ENCODE measurements around the gene CDH13.

The CDH13 gene

DNA sequence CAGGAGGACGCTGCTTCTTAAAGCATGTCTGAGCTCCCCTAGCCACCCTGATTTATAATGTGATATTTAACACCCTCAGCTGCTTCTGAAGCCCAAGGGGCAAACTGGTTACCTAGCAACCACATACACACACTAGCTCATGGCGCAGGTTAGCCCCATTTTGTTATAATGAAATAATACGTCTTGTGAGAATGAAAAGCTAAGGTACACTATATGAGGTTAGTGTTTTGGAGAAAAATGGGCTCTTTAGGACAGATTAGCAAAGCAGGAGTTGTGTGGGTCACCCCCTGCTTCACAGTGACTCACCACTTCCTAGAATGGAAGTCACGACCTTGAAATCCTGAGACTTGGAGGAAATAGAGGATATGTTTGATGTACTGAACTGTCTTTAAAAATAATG, 776.2 kb downstream of the CDH13 start:
- no peak overlapping the region for H3K4me3 Mint-ChIP-seq
- ATAC-seq (replicated peaks; ENCODE audit: extremely low read depth, poor library complexity, severe bottlenecking) (no peak), DNase-seq (ENCODE audit: low spot score in 2 of 2) (no peak)
- no peaks in the 10 kb centered on the region for H3K27me3 Mint-ChIP-seq
- H3K9me3 Mint-ChIP-seq = peaks cover 12% of the 10 kb centered on the region
- H3K36me3 Mint-ChIP-seq (ENCODE audit: insufficient read depth) = no peaks in the 10 kb centered on the region
- H3K27ac Mint-ChIP-seq (ENCODE audit: low read depth) = no peak overlapping the region
- no peaks in the 10 kb centered on the region for H3K4me1 Mint-ChIP-seq

DNA sequence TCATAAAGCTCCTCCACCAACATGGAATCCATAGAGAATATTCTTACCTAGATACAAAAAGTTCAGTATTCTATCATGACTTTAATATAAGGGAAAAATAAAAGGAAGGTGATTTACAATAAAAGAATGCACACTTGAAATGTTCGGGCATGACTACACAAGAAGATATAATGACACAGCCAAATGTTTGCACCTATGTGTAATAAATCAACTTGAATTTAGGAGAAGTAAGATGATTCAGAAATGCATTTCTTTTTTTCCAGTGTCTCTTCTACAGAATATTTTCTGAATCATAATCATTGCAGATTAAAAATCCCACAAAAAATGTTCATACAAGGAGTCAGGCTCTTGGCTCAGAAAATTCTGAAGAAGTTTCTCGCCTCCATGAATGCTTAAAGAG, 777.0 kb downstream of the CDH13 start:
- Mint-ChIP-seq H3K4me1 (no peaks in the 10 kb centered on the region), H3K27ac (ENCODE audit: low read depth) (no peak overlapping the region), H3K9me3 (peaks cover 11% of the 10 kb centered on the region), H3K4me3 (no peak overlapping the region), H3K27me3 (peaks cover 5% of the 10 kb centered on the region), H3K36me3 (ENCODE audit: insufficient read depth) (no peaks in the 10 kb centered on the region)
- DNase-seq (ENCODE audit: low spot score in 2 of 2) = no peak
- no peak for ATAC-seq (replicated peaks; ENCODE audit: extremely low read depth, poor library complexity, severe bottlenecking)

GRCh38 chr16:83404261-83404660, 777.5 kb downstream of the CDH13 start:
- ATAC-seq (replicated peaks; ENCODE audit: extremely low read depth, poor library complexity, severe bottlenecking) (no peak), DNase-seq (ENCODE audit: low spot score in 2 of 2) (no peak)
- Mint-ChIP-seq H3K27me3 (peaks cover 10% of the 10 kb centered on the region), H3K4me1 (no peaks in the 10 kb centered on the region), H3K36me3 (ENCODE audit: insufficient read depth) (no peaks in the 10 kb centered on the region), H3K27ac (ENCODE audit: low read depth) (no peak overlapping the region), H3K9me3 (peaks cover 13% of the 10 kb centered on the region), H3K4me3 (no peak overlapping the region)

- no peak overlapping the region for H3K27ac Mint-ChIP-seq (ENCODE audit: low read depth)
- no peaks in the 10 kb centered on the region for H3K36me3 Mint-ChIP-seq (ENCODE audit: insufficient read depth)
- H3K4me3 Mint-ChIP-seq = no peak overlapping the region
- H3K9me3 Mint-ChIP-seq = peaks cover 6% of the 10 kb centered on the region
- peaks cover 11% of the 10 kb centered on the region for H3K27me3 Mint-ChIP-seq
- H3K4me1 Mint-ChIP-seq = no peaks in the 10 kb centered on the region
- DNase-seq (ENCODE audit: low spot score in 2 of 2) = no peak
- ATAC-seq (replicated peaks; ENCODE audit: extremely low read depth, poor library complexity, severe bottlenecking) = no peak
Measured at GRCh38 chr16:83407928-83408327, 781.2 kb downstream of the CDH13 start.

DNA sequence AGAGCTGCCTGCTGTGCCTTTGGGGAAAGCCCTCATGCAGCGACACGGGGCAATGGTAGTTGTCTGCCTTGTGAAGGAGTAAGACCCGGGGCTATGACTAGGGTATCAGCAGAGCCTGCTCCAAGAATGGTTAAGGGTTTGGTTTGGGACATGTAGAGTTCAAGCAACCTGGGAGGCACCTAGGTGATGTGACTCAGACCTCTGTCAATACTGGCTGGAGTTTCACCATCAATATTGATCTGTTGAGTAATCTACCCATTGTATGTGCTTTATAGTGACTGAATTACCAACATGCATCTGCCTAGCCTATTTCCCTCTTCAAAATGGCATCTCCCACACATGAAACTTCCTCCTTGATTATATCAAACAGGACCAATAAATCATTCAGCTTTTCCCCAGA, 782.6 kb downstream of the CDH13 start:
- no peak for ATAC-seq (replicated peaks; ENCODE audit: extremely low read depth, poor library complexity, severe bottlenecking)

GRCh38 chr16:83418565-83418964, 791.8 kb downstream of the CDH13 start:
- no peak overlapping the region for H3K27ac Mint-ChIP-seq (ENCODE audit: low read depth)
- ATAC-seq (replicated peaks; ENCODE audit: extremely low read depth, poor library complexity, severe bottlenecking) = no peak
- DNase-seq (ENCODE audit: low spot score in 2 of 2) = no peak
- no peaks in the 10 kb centered on the region for H3K9me3 Mint-ChIP-seq
- no peaks in the 10 kb centered on the region for H3K36me3 Mint-ChIP-seq (ENCODE audit: insufficient read depth)
- H3K4me1 Mint-ChIP-seq = no peaks in the 10 kb centered on the region
- H3K27me3 Mint-ChIP-seq = peaks cover 19% of the 10 kb centered on the region
- no peak overlapping the region for H3K4me3 Mint-ChIP-seq

More for the DNA sequence above, 782.6 kb downstream of the CDH13 start:
- Mint-ChIP-seq H3K9me3 (peaks cover 6% of the 10 kb centered on the region), H3K27ac (ENCODE audit: low read depth) (no peak overlapping the region), H3K27me3 (peaks cover 11% of the 10 kb centered on the region), H3K4me1 (no peaks in the 10 kb centered on the region), H3K4me3 (no peak overlapping the region), H3K36me3 (ENCODE audit: insufficient read depth) (no peaks in the 10 kb centered on the region)
- no peak for DNase-seq (ENCODE audit: low spot score in 2 of 2)

DNA sequence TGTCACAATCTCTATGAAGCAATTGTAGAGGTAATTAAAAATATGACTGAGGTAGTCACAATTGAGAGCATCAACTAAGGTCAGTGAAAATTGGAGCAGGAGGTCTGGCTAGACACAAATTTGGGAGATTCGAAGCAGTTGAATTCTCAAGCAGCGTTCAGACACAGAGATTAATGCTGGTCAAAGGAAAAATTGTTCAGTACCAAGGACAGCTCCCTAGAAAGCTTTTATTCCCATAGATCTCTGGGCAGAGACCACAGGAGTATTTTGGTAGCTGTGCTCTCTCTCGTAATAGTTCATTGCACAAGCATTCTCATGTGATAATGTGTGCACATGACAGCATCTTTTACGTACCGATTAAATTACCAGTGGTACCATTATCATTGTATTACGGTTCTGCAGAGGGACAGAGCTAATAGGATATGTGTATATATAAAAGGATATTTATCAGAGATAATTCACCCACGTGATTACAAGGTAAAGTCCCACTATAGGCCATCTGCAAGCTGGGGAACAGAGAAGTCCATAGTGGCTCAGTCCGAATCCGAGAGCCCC, 793.5 kb downstream of the CDH13 start:
- Mint-ChIP-seq H3K4me1 (no peaks in the 10 kb centered on the region), H3K4me3 (no peak overlapping the region), H3K36me3 (ENCODE audit: insufficient read depth) (no peaks in the 10 kb centered on the region), H3K9me3 (peaks cover 5% of the 10 kb centered on the region), H3K27ac (ENCODE audit: low read depth) (no peak overlapping the region), H3K27me3 (peaks cover 19% of the 10 kb centered on the region)
- no peak for ATAC-seq (replicated peaks; ENCODE audit: extremely low read depth, poor library complexity, severe bottlenecking)
- DNase-seq (ENCODE audit: low spot score in 2 of 2) = no peak

- no peaks in the 10 kb centered on the region for H3K9me3 Mint-ChIP-seq
- no peaks in the 10 kb centered on the region for H3K36me3 Mint-ChIP-seq (ENCODE audit: insufficient read depth)
- H3K4me1 Mint-ChIP-seq = no peaks in the 10 kb centered on the region
- no peak overlapping the region for H3K4me3 Mint-ChIP-seq
- DNase-seq (ENCODE audit: low spot score in 2 of 2) = no peak
- H3K27me3 Mint-ChIP-seq = no peaks in the 10 kb centered on the region
- H3K27ac Mint-ChIP-seq (ENCODE audit: low read depth) = no peak overlapping the region
- ATAC-seq (replicated peaks; ENCODE audit: extremely low read depth, poor library complexity, severe bottlenecking) = no peak
Measured at GRCh38 chr16:83433201-83433600, 806.4 kb downstream of the CDH13 start.

DNA sequence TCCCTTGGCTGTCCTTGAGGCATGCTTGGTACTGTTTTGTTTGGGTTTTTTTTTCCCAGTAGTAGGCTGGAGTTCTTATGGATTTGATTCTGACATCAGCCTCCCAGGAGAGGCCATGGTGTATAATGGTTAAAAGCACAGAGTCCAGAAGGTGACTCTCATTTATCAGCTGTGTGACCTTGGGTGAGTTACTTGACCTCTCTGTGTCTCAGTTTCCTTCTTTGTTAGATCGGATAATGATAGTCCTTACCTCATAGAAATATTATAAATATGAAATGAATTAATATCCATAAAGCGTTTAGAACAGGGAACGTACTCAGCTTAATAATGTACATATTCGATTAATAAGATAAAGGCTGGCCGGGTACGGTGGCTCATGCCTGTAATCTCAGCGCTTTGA, 810.3 kb downstream of the CDH13 start:
- ATAC-seq (replicated peaks; ENCODE audit: extremely low read depth, poor library complexity, severe bottlenecking) (no peak), DNase-seq (ENCODE audit: low spot score in 2 of 2) (no peak)
- Mint-ChIP-seq H3K9me3 (no peaks in the 10 kb centered on the region), H3K36me3 (ENCODE audit: insufficient read depth) (no peaks in the 10 kb centered on the region), H3K4me1 (no peaks in the 10 kb centered on the region), H3K27ac (ENCODE audit: low read depth) (no peak overlapping the region), H3K27me3 (no peaks in the 10 kb centered on the region), H3K4me3 (no peak overlapping the region)

DNA sequence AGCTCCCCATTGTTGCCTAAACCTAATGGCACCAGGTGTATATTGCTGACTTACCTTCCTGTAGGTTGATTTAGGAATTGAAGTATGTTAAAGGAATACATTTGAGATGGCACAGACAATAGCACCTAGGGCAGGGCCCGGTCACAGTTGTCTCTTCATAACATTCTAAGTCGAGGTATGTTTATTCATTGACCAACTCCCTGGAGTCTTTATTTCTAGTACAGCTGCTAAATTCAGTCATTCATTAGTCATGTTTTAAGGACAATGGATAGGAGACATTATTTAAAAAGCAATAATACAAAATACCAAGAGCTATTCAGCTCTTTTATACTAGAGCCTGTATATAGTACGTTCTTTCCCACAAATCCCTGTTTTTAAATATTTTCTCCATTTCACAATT, 811.6 kb downstream of the CDH13 start:
- Mint-ChIP-seq H3K27me3 (no peaks in the 10 kb centered on the region), H3K27ac (ENCODE audit: low read depth) (no peak overlapping the region), H3K36me3 (ENCODE audit: insufficient read depth) (no peaks in the 10 kb centered on the region), H3K9me3 (no peaks in the 10 kb centered on the region), H3K4me1 (no peaks in the 10 kb centered on the region), H3K4me3 (no peak overlapping the region)
- DNase-seq (ENCODE audit: low spot score in 2 of 2) (no peak), ATAC-seq (replicated peaks; ENCODE audit: extremely low read depth, poor library complexity, severe bottlenecking) (no peak)

GRCh38 chr16:83439412-83439811, 812.6 kb downstream of the CDH13 start:
- H3K9me3 Mint-ChIP-seq = no peaks in the 10 kb centered on the region
- DNase-seq (ENCODE audit: low spot score in 2 of 2) = no peak
- H3K27ac Mint-ChIP-seq (ENCODE audit: low read depth) = no peak overlapping the region
- H3K4me1 Mint-ChIP-seq = no peaks in the 10 kb centered on the region
- H3K27me3 Mint-ChIP-seq = no peaks in the 10 kb centered on the region
- ATAC-seq (replicated peaks; ENCODE audit: extremely low read depth, poor library complexity, severe bottlenecking) = no peak
- H3K36me3 Mint-ChIP-seq (ENCODE audit: insufficient read depth) = no peaks in the 10 kb centered on the region
- no peak overlapping the region for H3K4me3 Mint-ChIP-seq

- ATAC-seq (replicated peaks; ENCODE audit: extremely low read depth, poor library complexity, severe bottlenecking) (no peak), DNase-seq (ENCODE audit: low spot score in 2 of 2) (no peak)
- Mint-ChIP-seq H3K27me3 (no peaks in the 10 kb centered on the region), H3K9me3 (no peaks in the 10 kb centered on the region), H3K4me3 (no peak overlapping the region), H3K4me1 (no peaks in the 10 kb centered on the region), H3K36me3 (ENCODE audit: insufficient read depth) (no peaks in the 10 kb centered on the region), H3K27ac (ENCODE audit: low read depth) (no peak overlapping the region)
Measured at GRCh38 chr16:83441517-83441916, 814.7 kb downstream of the CDH13 start.

DNA sequence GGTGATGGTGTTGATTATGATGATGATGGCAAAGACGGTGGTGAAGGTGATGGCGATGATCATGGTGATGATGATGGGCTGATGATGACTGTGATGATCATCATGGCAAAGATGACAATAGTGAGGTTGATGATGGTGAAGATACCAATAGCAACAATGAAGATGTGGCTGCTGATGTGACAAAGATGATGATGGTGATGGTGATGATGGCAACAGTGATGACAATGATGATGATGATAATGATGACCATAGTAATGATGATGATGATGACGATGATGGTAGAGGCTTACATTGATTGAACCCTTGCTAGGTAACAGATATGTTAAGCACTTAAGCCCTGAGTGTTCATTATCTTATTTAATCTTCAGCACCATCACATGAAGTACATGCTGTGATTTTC, 817.2 kb downstream of the CDH13 start:
- Mint-ChIP-seq H3K27me3 (no peaks in the 10 kb centered on the region), H3K36me3 (ENCODE audit: insufficient read depth) (no peaks in the 10 kb centered on the region), H3K27ac (ENCODE audit: low read depth) (no peak overlapping the region), H3K9me3 (no peaks in the 10 kb centered on the region), H3K4me3 (no peak overlapping the region), H3K4me1 (no peaks in the 10 kb centered on the region)
- no peak for DNase-seq (ENCODE audit: low spot score in 2 of 2)
- no peak for ATAC-seq (replicated peaks; ENCODE audit: extremely low read depth, poor library complexity, severe bottlenecking)

GRCh38 chr16:83447560-83447959, 820.8 kb downstream of the CDH13 start:
- no peak overlapping the region for H3K27ac Mint-ChIP-seq (ENCODE audit: low read depth)
- ATAC-seq (replicated peaks; ENCODE audit: extremely low read depth, poor library complexity, severe bottlenecking) (no peak), DNase-seq (ENCODE audit: low spot score in 2 of 2) (no peak)
- H3K9me3 Mint-ChIP-seq = no peaks in the 10 kb centered on the region
- H3K4me3 Mint-ChIP-seq = no peak overlapping the region
- H3K36me3 Mint-ChIP-seq (ENCODE audit: insufficient read depth) = no peaks in the 10 kb centered on the region
- H3K4me1 Mint-ChIP-seq = no peaks in the 10 kb centered on the region
- no peaks in the 10 kb centered on the region for H3K27me3 Mint-ChIP-seq
